Activated naive CD8-positive, alpha-beta T cell (primary cell): ENCODE measurements around the gene SH3RF1.

Experiments used
- H3K27ac Mint-ChIP-seq: one replicate; pipeline ENCODE4 v1.8.0; 2021; ENCODE audit warnings: mixed read lengths
- H3K27me3 Mint-ChIP-seq: one replicate; pipeline ENCODE4 v1.8.0; 2021; ENCODE audit warnings: mixed read lengths
- H3K36me3 Mint-ChIP-seq: one replicate; pipeline ENCODE4 v1.8.0; 2021; ENCODE audit warnings: mixed read lengths
- H3K4me1 Mint-ChIP-seq: one replicate; pipeline ENCODE4 v1.8.0; 2021; ENCODE audit warnings: low read depth, mixed read lengths
- H3K4me3 Mint-ChIP-seq: one replicate; pipeline ENCODE4 v1.8.0; 2021; ENCODE audit warnings: mild to moderate bottlenecking, mixed read lengths
- H3K9me3 Mint-ChIP-seq: one replicate; pipeline ENCODE4 v1.8.0; 2021; ENCODE audit warnings: low read depth, mixed read lengths

The SH3RF1 gene

DNA sequence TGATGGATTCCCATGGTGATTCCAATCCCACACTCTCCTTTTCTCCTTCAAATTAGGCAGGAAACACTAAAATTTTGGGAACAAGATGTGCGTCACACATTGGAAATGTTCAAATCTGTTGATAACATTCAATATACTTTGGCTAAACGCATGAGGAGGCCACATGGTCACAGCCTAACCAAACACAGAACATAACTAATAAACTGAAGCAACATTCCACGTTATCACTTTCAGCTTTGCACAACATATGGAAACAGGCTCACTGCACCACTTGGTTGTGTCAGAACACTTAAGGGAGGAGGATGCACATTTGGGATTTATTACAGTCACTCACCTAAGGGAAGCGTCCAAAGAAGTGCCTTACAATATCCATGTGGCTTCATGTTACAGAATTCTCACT, 4.7 kb downstream of the SH3RF1 start:
- peaks cover 6% of the 10 kb centered on the region for H3K4me1 Mint-ChIP-seq
- no peak overlapping the region for H3K27ac Mint-ChIP-seq
- H3K36me3 Mint-ChIP-seq, result no peaks in the 10 kb centered on the region
- H3K9me3 Mint-ChIP-seq, result no peaks in the 10 kb centered on the region
- no peak overlapping the region for H3K4me3 Mint-ChIP-seq
- peaks cover 38% of the 10 kb centered on the region for H3K27me3 Mint-ChIP-seq

DNA sequence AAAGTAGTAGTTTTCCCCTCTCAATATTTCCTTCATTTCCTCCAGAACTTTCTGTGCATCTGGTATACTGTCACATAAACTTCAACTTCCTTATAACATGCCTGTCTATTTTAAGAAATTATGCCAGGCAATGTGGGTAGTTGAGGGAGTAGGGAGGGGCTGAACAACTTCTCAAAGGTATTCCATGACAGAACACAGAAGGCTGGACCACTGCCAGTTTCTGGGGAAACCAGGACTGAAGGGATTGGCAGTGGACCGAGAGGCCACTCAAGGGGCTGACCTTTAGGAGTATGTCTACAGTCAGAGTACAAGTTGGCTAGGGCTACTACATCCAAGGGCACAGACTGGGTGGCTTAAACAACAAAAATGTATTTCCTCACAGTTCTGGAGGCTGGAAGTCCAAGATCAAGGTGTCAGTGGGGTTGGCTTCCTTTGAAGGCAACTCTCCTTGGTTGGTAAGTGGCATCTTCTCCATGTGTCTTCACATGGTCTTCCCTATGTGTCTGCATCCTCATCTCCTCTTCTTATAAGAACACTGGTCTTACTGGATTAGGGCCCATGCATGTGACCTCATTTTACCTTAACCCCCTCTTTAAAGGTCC, 6.9 kb downstream of the SH3RF1 start:
- H3K9me3 Mint-ChIP-seq, result no peaks in the 10 kb centered on the region
- H3K27me3 Mint-ChIP-seq, result peaks cover 36% of the 10 kb centered on the region
- no peaks in the 10 kb centered on the region for H3K4me1 Mint-ChIP-seq
- H3K4me3 Mint-ChIP-seq, result no peak overlapping the region
- H3K36me3 Mint-ChIP-seq, result no peaks in the 10 kb centered on the region
- no peak overlapping the region for H3K27ac Mint-ChIP-seq

DNA sequence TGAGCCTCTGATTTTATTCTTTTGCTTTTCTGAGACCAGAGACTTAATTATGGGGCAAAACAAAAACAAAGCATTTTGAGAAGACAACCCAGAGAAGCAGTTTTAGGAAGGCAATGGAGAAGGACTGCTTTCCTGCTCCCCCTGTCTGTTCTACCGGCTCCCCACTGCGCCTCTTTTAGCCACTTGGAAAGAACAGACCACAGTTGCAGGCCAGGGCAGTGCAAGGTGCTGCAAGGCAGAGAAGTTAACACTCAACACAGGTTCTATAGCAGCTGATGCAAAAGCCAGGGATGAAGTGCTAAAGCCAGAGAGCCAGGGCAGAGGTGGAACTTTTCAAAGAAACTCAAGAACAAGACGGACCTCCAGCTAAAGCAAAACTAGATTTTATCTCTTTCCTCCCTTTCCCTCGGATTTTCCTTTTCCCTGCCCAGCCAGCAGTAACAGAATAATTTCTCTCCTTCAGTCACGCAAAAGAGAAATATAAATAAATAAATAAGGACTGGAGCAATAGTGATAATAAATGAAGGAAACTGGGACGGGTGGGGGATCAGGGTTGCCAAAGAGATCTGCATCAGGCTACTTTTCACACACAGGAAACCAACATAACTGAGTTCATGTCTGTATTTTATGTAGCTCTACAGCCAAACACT, 10.4 kb downstream of the SH3RF1 start:
- Mint-ChIP-seq H3K36me3 (no peaks in the 10 kb centered on the region), H3K27me3 (peaks cover 24% of the 10 kb centered on the region), H3K27ac (no peak overlapping the region), H3K4me3 (no peak overlapping the region), H3K4me1 (no peaks in the 10 kb centered on the region), H3K9me3 (no peaks in the 10 kb centered on the region)

DNA sequence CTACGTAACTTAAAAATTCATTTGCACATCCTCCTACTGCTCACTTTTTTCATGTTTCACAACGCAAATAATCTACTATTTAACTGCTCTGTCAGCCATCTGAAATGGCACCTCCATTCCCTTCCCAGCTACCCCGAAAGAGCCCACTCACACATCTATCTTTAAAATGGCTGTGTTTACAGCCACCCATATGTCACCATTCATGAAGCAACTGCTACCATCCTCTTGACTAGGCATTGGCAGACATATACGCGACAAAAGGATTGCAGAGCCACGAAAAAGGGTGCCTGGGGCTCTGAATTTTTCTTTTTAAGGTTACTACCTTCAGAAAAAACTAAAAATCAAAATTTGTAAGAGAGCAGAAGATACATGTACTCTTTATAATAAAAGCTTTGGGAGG, 11.5 kb downstream of the SH3RF1 start:
- no peak overlapping the region for H3K4me3 Mint-ChIP-seq
- no peaks in the 10 kb centered on the region for H3K36me3 Mint-ChIP-seq
- no peaks in the 10 kb centered on the region for H3K4me1 Mint-ChIP-seq
- peaks cover 18% of the 10 kb centered on the region for H3K27me3 Mint-ChIP-seq
- no peaks in the 10 kb centered on the region for H3K9me3 Mint-ChIP-seq
- H3K27ac Mint-ChIP-seq, result no peak overlapping the region

DNA sequence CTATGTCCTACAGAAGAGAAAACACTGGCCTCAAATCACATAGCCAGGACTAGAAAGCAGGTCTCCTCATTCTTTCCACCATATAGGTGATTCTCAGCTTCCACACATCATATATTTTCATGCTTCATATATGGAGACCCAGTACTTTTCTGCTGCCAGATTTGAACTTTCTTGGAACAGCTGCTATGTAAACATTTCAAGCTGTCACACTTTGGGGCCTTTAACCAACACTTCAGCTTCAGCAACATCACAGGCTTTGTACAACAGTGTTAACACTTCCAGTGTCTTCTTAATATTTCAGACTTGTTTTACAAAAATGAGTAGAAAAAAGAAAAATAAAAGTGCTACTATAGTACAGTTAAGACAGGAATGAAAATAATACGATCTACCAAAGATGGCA, 12.6 kb downstream of the SH3RF1 start:
- peaks cover 12% of the 10 kb centered on the region for H3K27me3 Mint-ChIP-seq
- H3K36me3 Mint-ChIP-seq, result no peaks in the 10 kb centered on the region
- H3K27ac Mint-ChIP-seq, result no peak overlapping the region
- no peaks in the 10 kb centered on the region for H3K9me3 Mint-ChIP-seq
- no peaks in the 10 kb centered on the region for H3K4me1 Mint-ChIP-seq
- no peak overlapping the region for H3K4me3 Mint-ChIP-seq

DNA sequence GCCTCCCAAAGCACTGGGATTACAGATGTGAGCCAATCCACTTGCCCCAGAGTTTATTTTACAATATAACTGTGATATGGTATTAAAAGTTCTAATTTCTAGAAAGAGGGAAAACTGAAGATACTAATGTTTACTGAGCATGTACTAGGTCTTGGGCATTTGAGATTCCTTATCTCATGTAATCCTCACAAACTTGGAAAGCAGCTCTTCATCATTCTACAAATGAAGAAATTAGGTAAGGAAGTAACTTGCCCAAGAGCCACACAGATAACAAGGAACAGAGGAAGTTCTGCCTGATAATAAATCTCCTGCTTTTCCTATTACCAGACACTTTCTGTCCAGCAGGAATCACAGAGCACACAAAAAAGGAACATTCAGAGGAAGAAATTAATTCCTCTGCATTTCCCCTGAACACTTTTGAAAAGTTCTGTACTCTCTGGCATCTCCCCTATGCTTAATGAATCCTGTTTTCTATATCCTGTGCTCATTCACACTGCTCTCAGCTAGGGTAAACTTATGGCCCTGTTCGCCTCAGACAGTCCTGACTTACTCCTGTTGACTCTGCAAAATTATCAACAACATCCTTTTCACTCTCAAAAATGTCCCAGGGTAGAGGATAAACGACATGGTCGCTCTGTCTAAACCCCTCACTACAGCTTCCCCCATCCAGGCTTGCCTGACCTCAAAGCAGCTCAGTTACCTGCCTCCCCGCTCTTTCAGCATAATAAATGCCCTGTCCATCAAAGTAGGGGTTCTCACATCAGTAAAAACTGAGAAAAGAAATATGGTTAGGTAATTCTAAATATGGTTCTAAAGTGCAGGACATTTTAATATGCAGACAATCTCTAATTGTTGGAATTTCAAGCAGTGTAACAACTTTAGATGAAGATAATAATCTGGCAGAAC, 13.6 kb downstream of the SH3RF1 start:
- H3K4me3 Mint-ChIP-seq, result no peak overlapping the region
- H3K27me3 Mint-ChIP-seq, result peaks cover 8% of the 10 kb centered on the region
- no peak overlapping the region for H3K27ac Mint-ChIP-seq
- no peaks in the 10 kb centered on the region for H3K36me3 Mint-ChIP-seq
- no peaks in the 10 kb centered on the region for H3K9me3 Mint-ChIP-seq
- H3K4me1 Mint-ChIP-seq, result no peaks in the 10 kb centered on the region

DNA sequence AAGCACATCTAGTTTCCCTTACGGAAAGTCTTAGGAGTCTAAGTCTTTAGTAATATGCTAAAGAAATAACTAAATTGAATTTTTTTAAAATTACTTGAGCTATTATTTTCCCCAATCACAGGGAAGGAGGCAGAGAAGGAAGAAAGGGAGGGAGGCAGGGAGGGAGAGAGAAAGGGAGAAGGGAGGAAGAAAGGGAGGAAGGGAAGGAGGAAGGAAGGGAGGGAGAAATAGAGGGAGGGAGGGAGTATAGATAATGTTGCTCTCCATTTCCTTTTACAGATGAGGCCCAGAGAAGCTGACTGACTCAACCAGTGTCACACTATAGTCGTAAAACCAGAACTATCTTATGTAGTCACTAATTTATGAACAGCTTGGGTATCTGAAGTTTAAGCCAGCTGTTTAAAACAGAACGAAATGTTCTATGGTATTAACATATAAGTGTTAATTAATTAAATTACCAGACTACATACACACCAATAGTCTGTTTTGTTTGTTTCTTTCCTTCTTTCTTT, 14.6 kb downstream of the SH3RF1 start:
- Mint-ChIP-seq H3K4me3 (no peak overlapping the region), H3K4me1 (no peaks in the 10 kb centered on the region), H3K27me3 (peaks cover 8% of the 10 kb centered on the region), H3K36me3 (no peaks in the 10 kb centered on the region), H3K9me3 (no peaks in the 10 kb centered on the region), H3K27ac (no peak overlapping the region)

DNA sequence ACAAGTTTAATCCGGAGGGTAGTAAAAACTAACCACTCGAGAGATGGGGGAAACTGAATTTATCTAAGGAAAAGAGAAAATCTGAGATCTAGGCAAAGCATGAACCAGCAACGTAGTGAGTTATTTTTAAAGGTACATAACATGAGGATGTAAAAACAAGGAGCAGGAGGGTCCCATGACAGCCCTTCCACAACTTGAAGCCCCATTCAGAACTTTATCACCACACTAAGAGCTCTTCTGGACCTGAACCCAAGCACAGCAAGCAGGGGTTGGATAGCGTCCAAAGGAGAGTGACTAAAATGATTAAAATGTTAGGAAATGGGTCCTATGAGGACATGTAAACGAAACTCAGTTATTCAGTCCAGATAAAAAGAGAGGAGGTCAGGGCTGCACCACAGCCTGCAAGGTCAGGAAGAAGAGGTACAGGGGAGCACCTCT, 16.2 kb downstream of the SH3RF1 start:
- Mint-ChIP-seq H3K36me3 (no peaks in the 10 kb centered on the region), H3K4me1 (no peaks in the 10 kb centered on the region), H3K4me3 (no peak overlapping the region), H3K27me3 (peaks cover 6% of the 10 kb centered on the region), H3K9me3 (no peaks in the 10 kb centered on the region), H3K27ac (no peak overlapping the region)

DNA sequence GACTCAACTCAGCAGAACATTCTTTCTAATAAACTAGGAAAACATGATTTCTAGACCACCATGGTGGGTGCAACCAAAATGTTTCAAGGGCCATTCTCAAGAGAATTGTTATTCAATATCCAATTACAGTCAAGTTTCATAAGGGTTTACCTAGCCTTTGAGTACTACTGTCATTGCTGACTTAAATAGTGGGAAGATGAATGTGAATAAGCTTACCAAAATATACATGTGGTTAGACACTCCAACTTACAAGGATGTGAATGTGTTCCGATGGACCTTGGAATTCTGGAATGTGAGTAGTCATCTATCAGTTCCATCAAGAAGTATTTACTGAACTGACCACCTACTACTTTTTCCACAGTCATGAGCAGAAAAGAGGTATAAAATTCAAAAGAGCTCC, 16.9 kb downstream of the SH3RF1 start:
- H3K4me3 Mint-ChIP-seq, result no peak overlapping the region
- no peak overlapping the region for H3K27ac Mint-ChIP-seq
- no peaks in the 10 kb centered on the region for H3K36me3 Mint-ChIP-seq
- peaks cover 2% of the 10 kb centered on the region for H3K27me3 Mint-ChIP-seq
- no peaks in the 10 kb centered on the region for H3K9me3 Mint-ChIP-seq
- H3K4me1 Mint-ChIP-seq, result no peaks in the 10 kb centered on the region

DNA sequence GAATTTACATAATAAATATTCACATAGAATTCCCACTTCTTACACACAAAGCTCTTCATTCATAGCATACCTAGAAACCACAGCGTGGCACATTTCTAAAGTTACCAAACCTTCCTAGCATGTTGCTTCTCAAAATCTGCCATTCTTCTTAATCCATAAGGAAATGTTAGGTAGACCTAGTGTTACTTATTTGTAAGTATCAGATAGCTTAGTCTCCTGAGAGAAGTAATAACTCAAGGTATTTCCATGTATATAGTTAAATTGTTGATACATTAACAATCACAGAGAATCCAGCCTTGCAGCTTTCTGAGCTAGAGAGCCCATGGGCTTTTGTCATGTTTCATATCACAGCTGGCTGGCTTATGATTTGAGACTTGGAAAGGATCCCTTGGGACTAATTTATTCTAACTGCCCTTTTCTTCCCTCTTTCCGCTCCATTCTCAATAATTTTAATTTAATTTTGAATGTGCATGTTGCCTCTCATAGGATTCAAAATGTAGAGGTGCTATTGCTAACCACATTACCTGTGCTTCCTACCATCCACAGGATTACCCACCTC, 17.6 kb downstream of the SH3RF1 start:
- H3K4me3 Mint-ChIP-seq, result no peak overlapping the region
- no peaks in the 10 kb centered on the region for H3K36me3 Mint-ChIP-seq
- no peak overlapping the region for H3K27ac Mint-ChIP-seq
- no peaks in the 10 kb centered on the region for H3K4me1 Mint-ChIP-seq
- peaks cover 3% of the 10 kb centered on the region for H3K27me3 Mint-ChIP-seq
- no peaks in the 10 kb centered on the region for H3K9me3 Mint-ChIP-seq

DNA sequence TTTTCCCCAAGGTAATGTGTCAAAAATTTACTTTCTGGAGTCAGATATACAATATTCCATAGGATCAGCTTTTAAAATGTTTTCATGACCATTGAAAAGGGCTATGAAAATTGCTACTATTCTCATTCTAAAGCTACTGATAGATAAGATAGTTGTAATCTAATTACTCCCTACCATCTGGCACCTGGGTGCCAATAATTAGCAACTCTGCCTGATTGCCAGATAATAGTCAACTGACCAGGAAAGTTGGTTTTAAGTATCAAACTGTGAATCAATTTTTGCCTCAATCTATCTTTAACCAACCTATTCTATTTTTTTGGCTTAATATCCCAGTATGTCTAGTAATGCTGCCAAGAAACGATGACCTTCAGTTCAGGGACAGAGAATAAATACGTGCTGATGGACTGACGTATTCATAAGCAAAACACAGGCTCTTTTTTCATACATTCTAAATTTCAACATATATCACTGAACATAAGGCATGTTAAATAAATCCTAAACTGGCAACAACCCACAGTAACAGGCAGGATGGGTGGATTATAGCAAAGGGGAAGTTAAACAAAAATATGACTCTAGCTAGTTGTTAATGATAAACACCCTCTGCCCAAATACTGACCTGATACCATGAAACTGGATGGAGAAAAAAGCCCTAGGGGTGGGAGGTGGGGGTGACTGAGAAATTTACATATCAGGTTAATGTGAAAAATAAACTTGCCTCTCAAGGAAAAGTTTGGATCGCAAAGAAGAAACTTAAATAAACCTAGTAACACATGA, 18.2 kb downstream of the SH3RF1 start:
- no peaks in the 10 kb centered on the region for H3K9me3 Mint-ChIP-seq
- H3K27ac Mint-ChIP-seq, result no peak overlapping the region
- H3K27me3 Mint-ChIP-seq, result peaks cover 5% of the 10 kb centered on the region
- H3K4me1 Mint-ChIP-seq, result no peaks in the 10 kb centered on the region
- no peak overlapping the region for H3K4me3 Mint-ChIP-seq
- H3K36me3 Mint-ChIP-seq, result no peaks in the 10 kb centered on the region

DNA sequence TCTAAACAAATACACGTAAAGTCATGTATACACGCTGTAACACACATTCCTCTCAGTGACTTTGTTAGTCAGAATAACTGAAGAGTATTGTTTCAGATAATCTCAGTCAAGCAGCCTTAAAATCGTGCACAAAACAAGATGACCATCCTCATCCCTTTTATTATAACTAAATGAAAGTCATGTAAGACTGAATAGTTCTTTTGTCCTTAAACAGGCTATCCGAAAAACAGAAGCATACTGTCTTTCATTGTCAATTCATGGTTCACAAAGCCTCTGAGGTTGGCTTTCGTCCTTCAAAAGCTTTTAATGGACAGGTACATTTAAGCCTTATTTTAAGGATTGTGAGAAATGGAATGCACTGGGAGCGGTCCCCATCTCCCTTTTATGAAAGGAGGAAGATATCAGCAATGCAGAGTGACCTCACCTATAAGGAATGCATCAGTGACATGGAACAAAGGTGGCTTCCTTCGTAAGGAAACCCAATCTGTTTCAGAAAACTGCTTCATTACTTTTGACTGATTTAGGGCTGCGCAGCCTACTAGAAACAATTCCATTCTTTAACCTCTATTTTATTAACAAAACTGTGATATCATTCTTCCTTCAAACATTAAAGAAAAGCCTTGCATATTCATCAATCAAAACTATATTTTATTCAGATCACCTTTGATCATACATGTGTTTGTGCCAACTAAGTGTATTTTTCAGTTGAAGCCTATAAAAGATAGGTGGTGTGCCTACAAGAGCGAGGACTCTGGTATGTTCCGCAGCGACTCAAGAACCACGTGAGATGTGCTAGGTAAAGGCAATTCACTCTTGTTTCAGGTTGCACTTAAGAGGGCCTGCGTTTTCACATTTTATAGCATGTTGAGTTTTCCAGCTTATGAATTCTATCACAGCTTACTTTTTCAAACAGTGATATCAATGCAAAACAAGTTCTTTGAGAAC, 19.2 kb downstream of the SH3RF1 start:
- Mint-ChIP-seq H3K4me1 (no peaks in the 10 kb centered on the region), H3K27me3 (peaks cover 5% of the 10 kb centered on the region), H3K9me3 (no peaks in the 10 kb centered on the region), H3K36me3 (no peaks in the 10 kb centered on the region), H3K4me3 (no peak overlapping the region), H3K27ac (no peak overlapping the region)

DNA sequence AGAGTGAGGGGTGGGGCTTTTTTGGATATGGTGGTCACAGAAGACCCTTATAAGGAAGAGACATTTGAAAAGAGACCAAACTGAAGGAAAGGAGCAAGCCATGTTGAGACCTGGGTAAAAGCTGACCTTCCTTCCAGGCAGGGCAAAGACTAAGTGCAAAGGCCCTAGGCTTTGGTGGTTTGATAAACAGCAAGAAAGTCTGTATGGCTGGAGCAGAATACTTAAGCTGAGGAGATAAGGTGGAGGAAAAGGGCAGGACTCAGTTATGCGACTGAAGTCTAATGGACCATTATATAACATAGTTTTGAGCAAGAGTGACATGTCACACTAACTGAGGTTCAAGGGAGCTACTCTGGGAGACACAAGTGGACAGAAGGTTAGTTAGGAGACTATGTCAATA, 20.0 kb downstream of the SH3RF1 start:
- no peaks in the 10 kb centered on the region for H3K36me3 Mint-ChIP-seq
- H3K4me1 Mint-ChIP-seq, result no peaks in the 10 kb centered on the region
- H3K27ac Mint-ChIP-seq, result no peak overlapping the region
- H3K9me3 Mint-ChIP-seq, result no peaks in the 10 kb centered on the region
- H3K27me3 Mint-ChIP-seq, result peaks cover 5% of the 10 kb centered on the region
- no peak overlapping the region for H3K4me3 Mint-ChIP-seq
